ACHN (cell line): ENCODE results near the gene VEGFC.

ENCODE experiments used
- DNase-seq: peaks from one replicate; pipeline ENCODE4 v3.0.0-alpha.2; 2015
- in situ Hi-C: cut with HindIII; loops from 2 replicates; pipeline ENCODE4 v1.10.0; 2017; ENCODE audit warnings: low sequenced_read_pairs, low pct_ligation_motif_present, low pct_unique_long_range_greater_than_20kb

Gene VEGFC

GRCh38 chr4:176645246-176645960 is 147.3 kb downstream of the VEGFC start:
- no peak for DNase-seq
- in situ Hi-C loops = no loop called here

GRCh38 chr4:176642472-176642871 is 150.2 kb downstream of the VEGFC start:
- in situ Hi-C loops = no loop called here

GRCh38 chr4:176641237-176641636 is 151.5 kb downstream of the VEGFC start:
- no peak for DNase-seq
- in situ Hi-C loops = no loop called here

More at GRCh38 chr4:176642472-176642871, 150.2 kb downstream of the VEGFC start:
- DNase-seq = no peak

GRCh38 chr4:176638992-176639391 is 153.7 kb downstream of the VEGFC start:
- no peak for DNase-seq
- in situ Hi-C loops = no loop called here

GRCh38 chr4:176636292-176636691 is 156.4 kb downstream of the VEGFC start:
- no peak for DNase-seq
- in situ Hi-C loops = no loop called here

GRCh38 chr4:176635372-176636261 is 157.1 kb downstream of the VEGFC start:
- in situ Hi-C loops = no loop called here
- peak; percentile 23 for DNase-seq
